ENCODE results near the gene EVA1B.

The EVA1B gene

DNA sequence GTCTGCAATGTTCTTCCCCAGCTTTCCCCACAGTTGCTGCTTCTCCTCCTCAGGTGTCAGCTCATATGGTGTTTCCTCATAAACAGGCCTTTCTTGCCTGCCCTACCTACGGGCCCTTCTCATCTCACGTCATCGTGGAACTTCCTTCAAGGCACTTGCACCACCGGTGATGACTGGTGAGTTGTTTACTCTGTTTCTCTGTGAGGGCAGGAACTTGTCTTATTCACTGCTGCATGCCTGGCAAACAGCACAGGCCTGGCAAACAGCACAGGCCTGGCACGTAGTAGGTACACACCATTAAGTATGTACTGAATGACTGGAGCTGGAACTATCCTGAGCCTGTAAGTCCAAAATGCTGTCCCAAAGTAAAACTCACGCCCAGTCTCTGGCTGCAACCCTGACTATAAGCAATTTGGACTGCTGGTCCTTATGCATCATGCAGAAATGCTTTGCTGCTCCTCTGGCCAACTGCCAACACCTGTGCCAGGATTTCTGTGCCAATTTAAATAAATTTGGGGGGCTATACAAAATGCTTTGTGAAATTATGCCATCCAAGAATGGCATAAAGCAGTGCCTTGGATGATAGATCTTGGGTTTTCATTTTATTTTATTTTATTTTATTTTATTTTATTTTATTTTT lies 36.6 kb upstream of the EVA1B start:
- TF ChIP-seq SUZ12 (IDR thresholded peaks at IDR 0.05; ENCODE audit: extremely low read depth, insufficient read depth, insufficient read length): no peak
- no peak for TF ChIP-seq ZNF274 (IDR thresholded peaks at IDR 0.05; ENCODE audit: low read depth, low read length)
- no peak for TF ChIP-seq YY1 (IDR thresholded peaks at IDR 0.05; ENCODE audit: insufficient read depth, insufficient read length)
- H3K36me3 ChIP-seq (ENCODE audit: insufficient read depth, insufficient read length, low read length): peaks cover 80% of the 10 kb centered on the region
- H3K4me1 ChIP-seq (ENCODE audit: insufficient read depth, insufficient read length): no peaks in the 10 kb centered on the region
- DNase-seq (ENCODE audit: low read depth, low spot score): no peak
- no peak overlapping the region for H3K4me3 ChIP-seq (ENCODE audit: insufficient read length, low read depth)
- H3K9me3 ChIP-seq (ENCODE audit: insufficient read depth, low read length): no peaks in the 10 kb centered on the region
- no peaks in the 10 kb centered on the region for H3K27me3 ChIP-seq (ENCODE audit: insufficient read depth, insufficient read length)
- H3K9ac ChIP-seq (ENCODE audit: insufficient read length, low read depth): no peak overlapping the region

- Histone ChIP-seq H3K9me3 (ENCODE audit: insufficient read depth, low read length) (no peaks in the 10 kb centered on the region), H3K9ac (ENCODE audit: insufficient read length, low read depth) (no peak overlapping the region), H3K27me3 (ENCODE audit: insufficient read depth, insufficient read length) (no peaks in the 10 kb centered on the region), H3K4me3 (ENCODE audit: insufficient read length, low read depth) (no peak overlapping the region), H3K36me3 (ENCODE audit: insufficient read depth, insufficient read length, low read length) (peaks cover 87% of the 10 kb centered on the region), H3K4me1 (ENCODE audit: insufficient read depth, insufficient read length) (no peaks in the 10 kb centered on the region)
- no peak for DNase-seq (ENCODE audit: low read depth, low spot score)
- no peak for TF ChIP-seq YY1 (IDR thresholded peaks at IDR 0.05; ENCODE audit: insufficient read depth, insufficient read length)
- no peak for TF ChIP-seq SUZ12 (IDR thresholded peaks at IDR 0.05; ENCODE audit: extremely low read depth, insufficient read depth, insufficient read length)
- TF ChIP-seq ZNF274 (IDR thresholded peaks at IDR 0.05; ENCODE audit: low read depth, low read length): no peak
These were observed 35.9 kb upstream of the EVA1B start for GRCh38 chr1:36359383-36359782.

- Histone ChIP-seq H3K4me3 (ENCODE audit: insufficient read length, low read depth) (no peak overlapping the region), H3K9ac (ENCODE audit: insufficient read length, low read depth) (no peak overlapping the region), H3K9me3 (ENCODE audit: insufficient read depth, low read length) (no peaks in the 10 kb centered on the region), H3K27me3 (ENCODE audit: insufficient read depth, insufficient read length) (no peaks in the 10 kb centered on the region), H3K4me1 (ENCODE audit: insufficient read depth, insufficient read length) (peaks cover under 1% of the 10 kb centered on the region), H3K36me3 (ENCODE audit: insufficient read depth, insufficient read length, low read length) (peaks cover 90% of the 10 kb centered on the region)
- TF ChIP-seq YY1 (IDR thresholded peaks at IDR 0.05; ENCODE audit: insufficient read depth, insufficient read length): no peak
- no peak for TF ChIP-seq SUZ12 (IDR thresholded peaks at IDR 0.05; ENCODE audit: extremely low read depth, insufficient read depth, insufficient read length)
- TF ChIP-seq ZNF274 (IDR thresholded peaks at IDR 0.05; ENCODE audit: low read depth, low read length): no peak
- no peak for DNase-seq (ENCODE audit: low read depth, low spot score)
These were observed 35.2 kb upstream of the EVA1B start for GRCh38 chr1:36358514-36359084.

- H3K27me3 ChIP-seq (ENCODE audit: insufficient read depth, insufficient read length): no peaks in the 10 kb centered on the region
- H3K4me3 ChIP-seq (ENCODE audit: insufficient read length, low read depth): no peak overlapping the region
- H3K4me1 ChIP-seq (ENCODE audit: insufficient read depth, insufficient read length): peaks cover 26% of the 10 kb centered on the region
- peaks cover 82% of the 10 kb centered on the region for H3K36me3 ChIP-seq (ENCODE audit: insufficient read depth, insufficient read length, low read length)
- H3K9me3 ChIP-seq (ENCODE audit: insufficient read depth, low read length): no peaks in the 10 kb centered on the region
- no peak for DNase-seq (ENCODE audit: low read depth, low spot score)
- no peak overlapping the region for H3K9ac ChIP-seq (ENCODE audit: insufficient read length, low read depth)
- no peak for TF ChIP-seq ZNF274 (IDR thresholded peaks at IDR 0.05; ENCODE audit: low read depth, low read length)
- TF ChIP-seq SUZ12 (IDR thresholded peaks at IDR 0.05; ENCODE audit: extremely low read depth, insufficient read depth, insufficient read length): no peak
- no peak for TF ChIP-seq YY1 (IDR thresholded peaks at IDR 0.05; ENCODE audit: insufficient read depth, insufficient read length)
These were observed 32.4 kb upstream of the EVA1B start for GRCh38 chr1:36355811-36356210.

GRCh38 chr1:36354486-36354885 lies 31.0 kb upstream of the EVA1B start:
- Histone ChIP-seq H3K36me3 (ENCODE audit: insufficient read depth, insufficient read length, low read length) (peaks cover 81% of the 10 kb centered on the region), H3K27me3 (ENCODE audit: insufficient read depth, insufficient read length) (no peaks in the 10 kb centered on the region), H3K9me3 (ENCODE audit: insufficient read depth, low read length) (no peaks in the 10 kb centered on the region), H3K4me3 (ENCODE audit: insufficient read length, low read depth) (no peak overlapping the region), H3K4me1 (ENCODE audit: insufficient read depth, insufficient read length) (peaks cover 33% of the 10 kb centered on the region), H3K9ac (ENCODE audit: insufficient read length, low read depth) (no peak overlapping the region)
- no peak for TF ChIP-seq ZNF274 (IDR thresholded peaks at IDR 0.05; ENCODE audit: low read depth, low read length)
- no peak for TF ChIP-seq YY1 (IDR thresholded peaks at IDR 0.05; ENCODE audit: insufficient read depth, insufficient read length)
- TF ChIP-seq SUZ12 (IDR thresholded peaks at IDR 0.05; ENCODE audit: extremely low read depth, insufficient read depth, insufficient read length): no peak
- DNase-seq (ENCODE audit: low read depth, low spot score): no peak

- Histone ChIP-seq H3K9ac (ENCODE audit: insufficient read length, low read depth) (no peak overlapping the region), H3K36me3 (ENCODE audit: insufficient read depth, insufficient read length, low read length) (peaks cover 81% of the 10 kb centered on the region), H3K9me3 (ENCODE audit: insufficient read depth, low read length) (no peaks in the 10 kb centered on the region), H3K4me1 (ENCODE audit: insufficient read depth, insufficient read length) (peaks cover 36% of the 10 kb centered on the region), H3K27me3 (ENCODE audit: insufficient read depth, insufficient read length) (no peaks in the 10 kb centered on the region), H3K4me3 (ENCODE audit: insufficient read length, low read depth) (no peak overlapping the region)
- TF ChIP-seq ZNF274 (IDR thresholded peaks at IDR 0.05; ENCODE audit: low read depth, low read length) (no peak), SUZ12 (IDR thresholded peaks at IDR 0.05; ENCODE audit: extremely low read depth, insufficient read depth, insufficient read length) (no peak)
- DNase-seq (ENCODE audit: low read depth, low spot score): no peak
These were observed 29.7 kb upstream of the EVA1B start for GRCh38 chr1:36352910-36353878.

Measured in NT2/D1 (cell line).